H7 (cell line): ENCODE measurements around the gene SNX27. TPM values are rescaled to one million over a fixed set of nuclear protein-coding genes. Genes with fewer than 3 reads are reported as not detected.
"Not testable (repeated sequence)": the region's sequence is repeated elsewhere in the genome, so short reads cannot be mapped to it uniquely, and the experiment has no call there.

Experiments
- DNase-seq: peaks from one replicate; pipeline ENCODE4 v3.0.0; 2012
- H3K27me3 ChIP-seq: 2 replicates; pipeline ENCODE4 v1.6.0; 2011; ENCODE audit warnings: mild to moderate bottlenecking, low read length; ENCODE audit not compliant: control insufficient read depth, insufficient read depth
- H3K36me3 ChIP-seq: replicated peaks from 2 replicates; pipeline ENCODE4 v1.5.1; 2011; ENCODE audit warnings: low read length; ENCODE audit not compliant: control insufficient read depth, insufficient read depth
- H3K4me3 ChIP-seq: 2 replicates; pipeline ENCODE4 v1.5.1; 2011; ENCODE audit warnings: low read depth, mild to moderate bottlenecking, control low read depth, low read length, moderate library complexity; ENCODE audit not compliant: insufficient read depth
- total RNA-seq: library from RNA; depleted of rRNA; stranded (reverse); fragments of >200 nt; shearing (Covaris generic); gene quantifications from 2 replicates; pipeline ENCODE4 v1.2.3, GENCODE V29; 2014

SNX27 gene
- total RNA-seq, 1 experiment from 2014 or later = 35.1 TPM

- H3K4me3 ChIP-seq = peak overlapping the region; percentile 41
- H3K36me3 ChIP-seq = no peaks in the 10 kb centered on the region
- peaks cover 56% of the 10 kb centered on the region for H3K27me3 ChIP-seq
- no peak for DNase-seq
These were observed 110.1 kb downstream of the SNX27 start for GRCh38 chr1:151721788-151722510.

GRCh38 chr1:151723726-151724370, 112.0 kb downstream of the SNX27 start:
- no peak overlapping the region for H3K4me3 ChIP-seq
- peaks cover 41% of the 10 kb centered on the region for H3K27me3 ChIP-seq
- DNase-seq = no peak
- no peaks in the 10 kb centered on the region for H3K36me3 ChIP-seq

- Histone ChIP-seq H3K4me3 (no peak overlapping the region), H3K36me3 (no peaks in the 10 kb centered on the region), H3K27me3 (peaks cover 6% of the 10 kb centered on the region)
- peak; percentile 72 for DNase-seq
These were observed 116.6 kb downstream of the SNX27 start for GRCh38 chr1:151728151-151729054.

- Histone ChIP-seq H3K36me3 (no peaks in the 10 kb centered on the region), H3K4me3 (no peak overlapping the region), H3K27me3 (peaks cover 3% of the 10 kb centered on the region; the same call in 1 of the 2 replicates)
- no peak for DNase-seq
These were observed 117.5 kb downstream of the SNX27 start for GRCh38 chr1:151729157-151729965.

- Histone ChIP-seq H3K27me3 (peaks cover 3% of the 10 kb centered on the region; the same call in 1 of the 2 replicates), H3K36me3 (no peaks in the 10 kb centered on the region), H3K4me3 (no peak overlapping the region)
- DNase-seq = no peak
These were observed 118.1 kb downstream of the SNX27 start for GRCh38 chr1:151729966-151730291.

GRCh38 chr1:151733126-151733525, 121.3 kb downstream of the SNX27 start:
- Histone ChIP-seq H3K27me3 (no peaks in the 10 kb centered on the region), H3K4me3 (no peak overlapping the region), H3K36me3 (no peaks in the 10 kb centered on the region)
- no peak for DNase-seq

GRCh38 chr1:151733995-151734394, 122.1 kb downstream of the SNX27 start:
- H3K27me3 ChIP-seq, H3K36me3 ChIP-seq, H3K4me3 ChIP-seq, DNase-seq: not testable (repeated sequence)

- Histone ChIP-seq H3K27me3 (no peaks in the 10 kb centered on the region), H3K4me3 (no peak overlapping the region), H3K36me3 (no peaks in the 10 kb centered on the region)
- no peak for DNase-seq
These were observed 125.2 kb downstream of the SNX27 start for GRCh38 chr1:151737026-151737425.

GRCh38 chr1:151737479-151737878, 125.6 kb downstream of the SNX27 start:
- no peaks in the 10 kb centered on the region for H3K27me3 ChIP-seq
- H3K36me3 ChIP-seq = no peaks in the 10 kb centered on the region
- no peak for DNase-seq

GRCh38 chr1:151739590-151740355, 127.9 kb downstream of the SNX27 start:
- Histone ChIP-seq H3K4me3 (no peak overlapping the region), H3K27me3 (peaks cover 2% of the 10 kb centered on the region; the same call in 1 of the 2 replicates), H3K36me3 (no peaks in the 10 kb centered on the region)
- DNase-seq = no peak

More at GRCh38 chr1:151737479-151737878, 125.6 kb downstream of the SNX27 start:
- H3K4me3 ChIP-seq = no peak overlapping the region

GRCh38 chr1:151741516-151741915, 129.7 kb downstream of the SNX27 start:
- Histone ChIP-seq H3K27me3 (peaks cover 2% of the 10 kb centered on the region; the same call in 1 of the 2 replicates), H3K4me3 (no peak overlapping the region), H3K36me3 (no peaks in the 10 kb centered on the region)
- DNase-seq = no peak
